ENCODE measurements around the gene IRX4.
"Not testable (repeated sequence)": the region's sequence is repeated elsewhere in the genome, so short reads cannot be mapped to it uniquely, and the experiment has no call there.

IRX4 gene

GRCh38 chr5:1871441-1871840 is 11.3 kb downstream of the IRX4 start:
- no peak for DNase-seq
- no peaks in the 10 kb centered on the region for H3K36me3 ChIP-seq (replicated peaks)
- no peak overlapping the region for H3K27ac ChIP-seq
- no peak overlapping the region for H3K4me3 ChIP-seq (ENCODE audit: low read depth, low read length)
- in situ Hi-C loops (cut with HindIII; ENCODE audit: low pct_ligation_motif_present, low sequenced_read_pairs), result no loop called here
- H3K27me3 ChIP-seq (replicated peaks), result peaks cover 54% of the 10 kb centered on the region
- no peak for TF ChIP-seq CTCF (IDR thresholded peaks at IDR 0.05; ENCODE audit: low read depth, low read length, missing control alignments)

GRCh38 chr5:1870435-1871272 is 12.1 kb downstream of the IRX4 start:
- H3K27ac ChIP-seq; in situ Hi-C loops (cut with HindIII; ENCODE audit: low pct_ligation_motif_present, low sequenced_read_pairs); H3K36me3 ChIP-seq (replicated peaks); H3K4me3 ChIP-seq (ENCODE audit: low read depth, low read length); DNase-seq: not testable (repeated sequence)
- peaks cover 46% of the 10 kb centered on the region for H3K27me3 ChIP-seq (replicated peaks)

- Histone ChIP-seq H3K36me3 (replicated peaks) (no peaks in the 10 kb centered on the region), H3K27me3 (replicated peaks) (peaks cover 33% of the 10 kb centered on the region), H3K4me3 (ENCODE audit: low read depth, low read length) (no peak overlapping the region), H3K27ac (no peak overlapping the region)
- in situ Hi-C loops (cut with HindIII; ENCODE audit: low pct_ligation_motif_present, low sequenced_read_pairs), result no loop called here
- DNase-seq, result no peak
- no peak for TF ChIP-seq CTCF (IDR thresholded peaks at IDR 0.05; ENCODE audit: low read depth, low read length, missing control alignments)
Measured at GRCh38 chr5:1868886-1869475, 13.7 kb downstream of the IRX4 start.

GRCh38 chr5:1867815-1868143 is 14.9 kb downstream of the IRX4 start:
- in situ Hi-C loops (cut with HindIII; ENCODE audit: low pct_ligation_motif_present, low sequenced_read_pairs), result no loop called here
- peaks cover 27% of the 10 kb centered on the region for H3K27me3 ChIP-seq (replicated peaks)
- TF ChIP-seq CTCF (IDR thresholded peaks at IDR 0.05; ENCODE audit: low read depth, low read length, missing control alignments), result no peak
- H3K4me3 ChIP-seq (ENCODE audit: low read depth, low read length), result no peak overlapping the region
- H3K36me3 ChIP-seq (replicated peaks), result no peaks in the 10 kb centered on the region
- H3K27ac ChIP-seq, result no peak overlapping the region
- DNase-seq, result no peak

- Histone ChIP-seq H3K27me3 (replicated peaks) (peaks cover 22% of the 10 kb centered on the region), H3K27ac (no peak overlapping the region), H3K4me3 (ENCODE audit: low read depth, low read length) (no peak overlapping the region), H3K36me3 (replicated peaks) (no peaks in the 10 kb centered on the region)
- TF ChIP-seq CTCF (IDR thresholded peaks at IDR 0.05; ENCODE audit: low read depth, low read length, missing control alignments), result no peak
- no peak for DNase-seq
- in situ Hi-C loops (cut with HindIII; ENCODE audit: low pct_ligation_motif_present, low sequenced_read_pairs), result no loop called here
Measured at GRCh38 chr5:1867114-1867814, 15.5 kb downstream of the IRX4 start.

GRCh38 chr5:1865948-1866347 is 16.8 kb downstream of the IRX4 start:
- in situ Hi-C loops (cut with HindIII; ENCODE audit: low pct_ligation_motif_present, low sequenced_read_pairs), result no loop called here
- Histone ChIP-seq H3K36me3 (replicated peaks) (no peaks in the 10 kb centered on the region), H3K4me3 (ENCODE audit: low read depth, low read length) (no peak overlapping the region), H3K27ac (no peak overlapping the region), H3K27me3 (replicated peaks) (peaks cover 16% of the 10 kb centered on the region)
- DNase-seq, result no peak
- no peak for TF ChIP-seq CTCF (IDR thresholded peaks at IDR 0.05; ENCODE audit: low read depth, low read length, missing control alignments)
